HG02840 (cell line): Measurements from ENCODE around the gene CLIC4.

Source experiments
- ATAC-seq: cut with Tn5 transposase; IDR thresholded peaks from one replicate; pipeline ENCODE4 v1.9.1; 2021; ENCODE audit warnings: mild to moderate bottlenecking, moderate library complexity, moderate number of reproducible peaks; ENCODE audit not compliant: unreplicated experiment, low FRiP score

The CLIC4 gene

DNA sequence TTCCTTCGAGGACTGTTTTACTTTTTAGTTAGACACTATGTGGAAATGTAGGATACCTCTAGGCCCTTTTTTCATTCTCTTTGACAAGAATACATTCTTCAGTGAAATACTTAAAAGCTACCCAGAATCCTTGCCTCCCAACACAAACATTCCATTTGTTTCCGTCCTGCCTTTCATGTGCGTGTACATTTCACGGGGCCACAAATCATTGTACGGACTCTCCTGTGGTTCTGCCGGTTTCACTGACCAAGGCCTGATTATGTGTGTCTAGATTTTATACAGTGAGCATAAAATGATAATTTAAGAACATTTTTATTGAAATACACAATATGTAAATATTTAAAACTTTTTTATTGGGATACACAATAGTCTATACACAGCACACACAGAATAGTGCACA is 108.4 kb downstream of the CLIC4 start:
- no peak for ATAC-seq

DNA sequence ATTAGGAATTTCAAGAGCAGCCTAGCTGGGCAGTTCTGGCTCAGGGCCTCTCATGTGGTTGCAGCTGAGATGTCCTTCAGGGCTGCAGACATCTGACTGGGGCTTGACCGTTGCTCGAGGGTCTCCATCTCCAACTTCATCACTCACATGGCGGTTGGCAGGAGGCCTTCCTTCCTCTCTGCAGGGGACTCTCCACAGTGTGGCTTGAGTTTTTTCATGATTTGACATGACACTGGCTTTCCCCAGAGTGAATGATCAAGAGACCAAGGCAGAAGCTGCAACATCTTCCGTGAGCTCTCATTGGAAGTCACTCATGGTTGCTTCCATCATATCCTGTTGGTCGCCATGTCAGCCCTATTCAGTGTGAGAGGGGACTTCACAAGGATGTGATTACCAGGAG is 110.2 kb downstream of the CLIC4 start:
- ATAC-seq: no peak

DNA sequence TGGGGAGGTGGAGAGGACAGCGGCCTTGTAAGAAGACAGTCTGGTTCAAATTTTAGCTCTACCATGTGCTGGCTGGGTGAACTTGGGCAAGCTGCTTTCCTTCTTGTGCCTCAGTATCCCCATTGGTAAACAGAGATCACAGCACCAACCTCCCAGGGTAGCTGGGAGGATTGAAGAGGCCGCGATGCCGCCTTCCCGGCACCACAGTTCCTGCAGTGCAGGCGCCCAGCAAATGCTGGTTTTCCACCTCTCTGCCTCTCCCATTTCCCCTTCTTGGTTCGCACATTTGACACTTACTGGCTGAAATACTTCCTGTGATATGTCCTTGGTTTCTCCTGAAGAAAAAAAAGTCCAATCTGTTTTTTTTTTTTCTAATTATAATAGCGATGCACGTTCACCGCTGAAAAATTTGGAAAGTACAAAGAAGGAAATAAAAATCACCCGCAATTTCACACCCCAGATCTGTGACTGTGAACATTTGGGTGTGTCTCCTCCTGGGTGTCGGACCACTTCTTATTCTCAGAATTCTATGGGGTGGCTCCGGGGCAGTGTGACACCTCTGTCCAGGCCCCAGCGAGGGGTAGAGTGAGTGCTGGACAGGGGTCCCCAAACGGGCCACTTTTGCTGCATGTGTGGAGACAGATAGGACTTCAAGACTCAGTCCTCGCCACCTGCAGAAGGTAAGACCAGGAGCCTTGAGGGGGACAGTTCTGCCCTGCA is 111.7 kb downstream of the CLIC4 start:
- no peak for ATAC-seq

DNA sequence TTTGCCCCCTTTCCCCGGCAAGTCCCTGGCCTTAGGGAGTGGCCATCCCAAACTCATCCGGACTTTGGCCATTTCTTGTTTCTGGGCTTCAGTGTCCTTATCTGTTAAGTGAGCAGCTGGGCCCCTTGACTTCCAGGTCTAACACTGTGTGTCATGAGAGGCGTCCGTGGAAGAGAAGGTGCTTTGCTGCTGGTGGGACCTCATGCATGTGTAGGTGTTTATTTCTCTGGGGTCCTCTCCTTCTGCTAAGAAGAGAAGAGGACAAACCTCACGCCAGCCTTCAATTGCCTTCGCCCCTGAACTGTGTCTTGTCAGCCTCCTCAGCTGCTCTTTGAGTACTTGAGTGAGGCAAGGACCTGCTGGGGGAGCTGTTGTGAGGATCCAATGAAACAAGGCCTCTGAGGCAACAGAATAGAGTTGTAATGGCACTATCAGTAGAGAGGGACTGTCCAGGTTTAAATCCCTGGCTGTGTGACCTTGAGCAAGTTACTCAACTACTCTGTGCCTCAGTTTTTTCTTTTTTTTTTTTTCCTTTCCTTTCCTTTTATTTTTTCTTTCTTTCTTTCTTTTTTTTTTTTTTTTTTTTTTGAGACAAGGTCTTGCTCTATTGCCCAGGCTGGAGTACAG is 112.4 kb downstream of the CLIC4 start:
- ATAC-seq: no peak

DNA sequence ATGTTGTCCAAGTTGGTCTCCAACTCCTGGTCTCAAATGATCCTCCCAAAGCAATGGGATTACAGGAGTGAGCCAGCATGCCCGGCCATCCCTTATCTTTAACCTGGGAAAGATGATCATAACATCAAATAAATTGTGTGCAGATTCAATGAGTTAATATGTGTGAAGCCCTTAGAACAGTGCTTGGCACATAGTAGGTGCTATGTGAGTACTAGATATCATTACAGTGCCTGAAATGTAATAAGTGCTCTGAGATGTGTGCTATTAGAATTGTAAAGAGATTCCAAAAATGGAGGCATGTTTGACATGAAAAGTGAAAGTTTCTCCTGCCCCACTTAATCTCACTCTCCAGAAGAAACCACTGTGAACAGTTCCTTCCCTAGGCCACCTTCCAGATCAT is 113.0 kb downstream of the CLIC4 start:
- ATAC-seq: no peak

DNA sequence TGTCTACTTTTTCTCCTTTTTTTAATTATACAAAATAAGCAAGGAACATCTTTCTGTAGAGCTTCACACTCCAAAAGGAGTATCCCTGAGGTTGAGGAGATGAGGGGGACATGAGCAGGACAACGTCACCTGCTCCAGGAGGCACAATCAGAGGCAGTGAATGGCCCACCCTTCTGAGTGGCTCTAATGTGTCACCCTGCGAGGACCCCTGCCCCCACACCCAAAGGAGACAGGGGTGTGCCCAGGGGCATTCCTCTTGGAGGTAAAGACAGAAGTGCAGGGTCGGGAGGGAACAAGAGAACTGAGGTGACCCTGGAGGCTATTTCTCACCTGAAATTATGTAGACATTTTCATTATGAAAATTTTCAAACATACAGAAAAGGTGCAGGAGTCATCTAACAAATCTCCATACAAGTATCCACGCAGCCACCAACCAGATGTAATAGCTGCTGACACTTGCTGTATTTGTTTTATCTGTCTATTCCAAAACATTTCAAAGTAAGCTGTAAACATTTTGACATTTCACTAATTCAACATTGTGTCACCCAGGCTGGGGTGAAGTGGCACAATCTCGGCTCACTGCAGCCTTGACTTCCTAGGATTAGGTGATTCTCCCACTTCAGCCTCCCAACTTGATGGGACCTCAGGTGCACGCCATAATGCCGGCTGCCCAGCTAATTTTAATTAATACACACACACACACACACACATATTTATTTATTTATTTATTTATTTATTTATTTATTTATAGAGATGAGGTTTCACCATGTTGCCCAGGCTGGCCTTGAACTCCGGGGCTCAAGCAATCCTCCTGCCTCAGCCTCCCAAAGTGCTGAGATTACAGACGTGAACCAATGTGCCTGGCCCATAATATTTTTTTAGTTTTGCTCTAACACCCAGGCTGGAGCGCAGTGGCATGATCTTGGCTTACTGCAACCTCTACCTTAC is 114.1 kb downstream of the CLIC4 start:
- no peak for ATAC-seq

DNA sequence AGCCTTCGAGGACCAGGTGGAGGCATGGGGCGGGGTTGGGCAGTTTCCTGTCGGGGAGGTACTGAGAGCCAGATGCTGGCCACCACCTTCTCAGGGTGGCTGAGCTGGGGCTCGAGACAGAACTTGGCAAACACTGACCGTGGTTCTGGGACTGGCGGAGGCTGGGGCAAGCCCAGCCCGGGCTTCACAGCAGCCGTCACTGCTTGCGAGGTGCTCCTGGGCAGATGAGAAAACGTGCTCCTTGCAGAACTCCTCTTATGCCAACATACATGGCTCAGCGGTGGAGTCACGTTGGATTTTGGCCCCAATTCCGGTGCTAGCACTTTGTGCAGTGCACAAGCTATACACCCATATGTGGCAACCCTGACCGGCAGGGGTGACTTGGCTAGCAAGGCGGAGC is 115.6 kb downstream of the CLIC4 start:
- no peak for ATAC-seq

DNA sequence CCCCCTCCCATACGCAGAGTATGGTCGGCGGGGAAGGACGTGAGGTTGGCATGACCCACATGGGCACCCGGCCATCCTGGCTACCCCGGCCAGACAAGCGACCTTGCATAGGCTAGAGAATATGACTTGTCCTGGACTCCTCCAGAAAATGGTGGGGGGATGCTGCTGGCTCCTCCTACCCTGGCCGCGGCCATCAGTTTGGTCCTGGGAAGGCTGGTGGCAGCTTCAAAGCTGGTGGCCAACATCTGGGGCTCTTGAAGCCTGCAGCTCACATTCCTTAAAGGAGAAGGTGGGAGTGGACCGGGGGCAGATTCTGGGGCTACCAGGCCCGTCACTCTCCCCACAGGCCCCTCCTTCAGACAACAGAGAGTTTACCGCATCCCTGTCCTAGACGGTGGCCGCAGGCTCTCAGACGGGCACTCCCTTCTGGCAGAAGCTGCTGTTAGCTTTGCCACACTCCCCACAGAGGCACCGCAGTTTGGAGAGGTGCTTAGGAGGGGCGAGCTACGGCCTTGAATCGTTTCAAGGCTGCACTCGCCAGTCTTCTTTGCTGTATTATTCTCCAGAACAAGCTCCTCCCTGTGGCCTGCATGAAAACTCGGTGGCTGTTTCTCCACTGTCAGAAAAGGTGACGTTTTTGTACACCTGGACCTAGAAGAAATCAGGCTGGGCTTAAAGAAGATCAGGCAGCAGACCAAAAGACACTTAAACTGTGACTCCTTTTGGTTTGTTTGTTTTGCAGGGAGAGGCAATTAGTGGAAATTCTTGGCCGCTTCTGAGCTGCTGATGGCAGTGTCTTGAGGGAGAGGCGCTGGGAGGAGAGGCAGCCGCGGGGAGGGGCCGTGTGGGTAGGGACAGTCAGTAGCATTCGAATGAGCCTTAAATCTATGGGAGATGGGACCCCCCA is 116.8 kb downstream of the CLIC4 start:
- no peak for ATAC-seq

DNA sequence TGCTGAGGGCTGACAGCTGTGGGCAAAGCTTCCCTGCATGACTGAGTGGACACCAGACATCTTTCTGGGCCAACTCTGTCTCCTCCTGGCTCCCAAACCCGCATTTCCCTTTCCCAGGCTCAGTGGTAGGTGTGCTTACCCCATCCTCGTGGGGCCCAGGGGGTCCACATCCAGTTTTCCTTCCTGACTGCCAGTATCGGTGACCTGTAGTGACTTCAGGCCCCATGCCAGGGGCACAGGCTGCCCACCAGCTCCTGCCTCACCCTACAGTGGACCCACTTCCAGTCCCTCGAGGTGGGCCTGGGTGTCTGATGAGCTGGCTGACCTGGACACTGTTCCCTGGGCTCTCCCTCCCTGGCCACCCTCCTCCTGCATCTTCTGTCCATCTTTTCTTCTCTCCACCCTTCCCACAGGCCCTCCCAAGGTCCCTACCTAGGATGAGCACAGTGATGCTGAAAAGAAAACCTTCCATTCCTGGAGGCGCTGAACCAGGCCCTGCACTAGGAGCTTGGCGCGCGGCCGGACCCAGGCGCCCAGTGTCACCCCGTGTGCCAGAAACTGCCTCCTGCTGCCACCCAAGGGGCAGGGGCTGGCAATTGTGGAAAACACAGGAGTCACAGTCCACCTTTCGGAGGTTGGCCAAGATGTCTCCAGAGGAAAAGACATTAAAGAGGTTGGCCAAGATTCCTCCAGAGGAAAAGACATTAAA is 117.7 kb downstream of the CLIC4 start:
- no peak for ATAC-seq

DNA sequence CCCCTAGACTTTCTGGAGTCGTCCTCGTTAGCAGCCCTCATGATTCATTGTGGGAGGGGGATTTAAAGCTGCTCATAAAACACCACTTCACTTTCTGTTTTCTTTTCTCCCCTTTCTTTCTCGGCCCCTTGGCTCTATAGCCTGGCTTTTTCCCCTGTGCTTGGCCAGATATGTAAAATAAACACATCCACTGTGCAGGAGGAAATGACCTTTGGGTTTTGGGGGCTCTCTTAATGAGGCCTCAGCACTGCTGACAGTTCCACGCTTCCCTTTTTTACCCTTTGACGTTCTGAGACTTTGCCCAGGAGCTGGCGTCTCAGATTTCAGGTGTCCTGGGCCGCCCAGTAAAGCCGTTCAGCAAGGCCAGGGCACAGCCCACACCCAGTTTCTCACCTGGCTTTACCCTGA is 119.1 kb downstream of the CLIC4 start:
- no peak for ATAC-seq

DNA sequence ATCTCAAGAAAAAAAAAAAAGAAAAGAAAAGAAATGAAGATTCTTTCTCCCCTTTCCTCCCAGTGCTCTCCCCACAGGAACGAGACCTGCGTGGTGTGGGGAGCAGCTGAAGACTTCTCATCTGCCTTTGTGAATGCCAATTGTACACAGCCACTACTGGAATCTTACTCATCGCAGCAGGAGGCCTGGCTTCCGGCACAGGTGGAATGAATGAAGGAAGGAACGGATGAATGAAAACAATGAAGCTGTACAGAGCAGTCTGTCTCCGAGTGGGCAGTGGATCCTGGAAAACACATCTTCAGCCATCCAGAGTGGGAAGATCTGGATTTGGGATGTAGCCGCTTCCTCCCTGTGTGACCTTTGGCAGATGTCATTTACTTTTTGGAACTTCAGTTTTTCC is 119.9 kb downstream of the CLIC4 start:
- no peak for ATAC-seq

DNA sequence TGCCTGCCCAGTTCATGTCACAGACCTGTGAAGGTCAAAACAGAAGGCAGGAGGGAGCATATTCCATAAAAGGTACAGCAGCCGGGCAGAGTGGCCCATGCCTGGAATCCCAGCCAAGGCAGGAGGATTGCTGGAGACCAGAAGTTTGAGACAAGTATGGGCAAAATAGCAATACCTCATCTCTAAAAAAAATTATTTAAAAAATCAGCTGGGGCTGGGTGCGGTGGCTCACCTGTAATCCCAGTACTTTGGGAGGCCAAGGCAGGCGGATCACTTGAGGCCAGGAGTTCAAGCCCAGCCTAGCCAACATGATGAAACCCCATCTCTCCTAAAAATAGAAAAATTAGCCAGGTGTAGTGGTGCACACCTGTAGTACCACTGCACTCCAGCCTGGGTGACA is 120.3 kb downstream of the CLIC4 start:
- no peak for ATAC-seq

DNA sequence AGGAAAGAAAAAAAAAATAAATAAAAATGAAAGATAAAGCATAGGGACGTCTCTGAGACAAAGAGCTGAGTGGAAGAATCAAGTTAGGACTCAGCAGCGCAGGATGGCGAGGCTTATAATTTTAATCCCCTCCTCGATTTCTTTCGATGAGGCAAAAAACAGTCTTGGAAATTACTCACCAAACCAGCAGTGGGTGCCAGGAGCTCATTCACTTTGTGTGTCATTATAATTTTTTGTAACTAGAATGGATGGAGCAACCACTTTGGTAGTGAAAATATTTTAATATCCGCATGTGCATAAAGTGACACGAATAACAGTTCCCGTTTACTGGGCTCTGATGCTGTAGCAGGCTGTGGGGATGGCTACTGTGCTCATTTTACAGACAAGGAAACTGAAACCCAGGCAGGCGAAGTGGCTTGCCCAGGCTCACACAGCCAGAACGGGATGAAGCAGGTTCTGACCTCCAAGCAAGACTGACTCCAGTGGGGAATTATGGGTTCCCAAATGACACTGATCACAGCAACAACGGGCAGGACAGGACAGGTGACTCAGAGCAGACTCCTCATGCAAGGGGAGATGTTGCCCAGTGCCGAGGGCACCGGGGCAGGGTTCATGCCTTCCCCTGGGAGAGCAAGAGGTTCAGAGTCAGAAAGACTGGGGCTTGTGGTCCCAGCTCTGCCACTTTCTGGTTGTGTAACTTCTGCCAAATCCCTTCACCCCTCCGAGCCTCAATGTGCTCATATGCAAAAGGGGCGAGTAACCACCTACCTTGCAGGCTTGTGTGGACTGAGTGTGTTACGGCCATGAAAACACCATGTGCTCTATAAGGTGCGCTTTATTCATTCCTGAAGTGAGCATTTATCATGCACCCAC is 121.2 kb downstream of the CLIC4 start:
- no peak for ATAC-seq

DNA sequence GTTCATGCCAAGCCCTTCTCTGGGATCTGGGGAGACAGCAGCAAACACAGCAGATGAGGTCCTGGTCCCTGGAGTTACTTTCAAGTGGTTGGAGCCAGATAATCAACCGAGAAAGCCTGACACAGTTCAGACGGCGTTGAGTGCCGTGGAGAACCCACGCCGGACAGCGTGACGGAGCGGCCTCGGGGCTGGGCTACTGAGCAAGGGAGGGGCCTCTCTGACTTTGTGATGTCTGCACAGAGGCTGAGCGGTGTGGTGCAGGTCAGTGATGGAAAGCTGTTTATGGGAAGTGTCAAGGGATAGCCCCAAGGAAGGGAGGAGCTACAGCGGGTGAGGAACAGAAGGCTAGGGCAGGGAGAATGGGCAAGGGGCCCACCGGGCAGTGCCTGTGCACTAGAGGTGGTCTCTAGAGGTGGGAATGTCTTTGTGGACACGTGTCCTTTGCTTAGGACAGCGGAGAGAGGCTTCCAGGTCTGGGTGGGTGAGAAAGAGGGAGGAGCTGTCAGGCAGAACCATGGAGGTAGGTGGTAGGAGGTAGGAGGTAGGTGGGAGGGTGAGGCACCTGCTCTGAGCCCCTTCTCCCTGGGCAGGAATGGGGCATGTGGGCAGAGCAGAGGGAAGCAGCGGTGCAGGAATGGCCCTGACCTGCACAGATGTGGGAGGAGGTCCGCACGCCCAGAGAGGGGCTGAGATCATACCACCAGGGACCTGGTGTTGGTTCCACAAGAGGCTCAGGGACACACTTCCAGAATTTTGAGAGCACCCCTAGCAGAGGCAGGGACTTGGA is 122.0 kb downstream of the CLIC4 start:
- ATAC-seq: no peak

DNA sequence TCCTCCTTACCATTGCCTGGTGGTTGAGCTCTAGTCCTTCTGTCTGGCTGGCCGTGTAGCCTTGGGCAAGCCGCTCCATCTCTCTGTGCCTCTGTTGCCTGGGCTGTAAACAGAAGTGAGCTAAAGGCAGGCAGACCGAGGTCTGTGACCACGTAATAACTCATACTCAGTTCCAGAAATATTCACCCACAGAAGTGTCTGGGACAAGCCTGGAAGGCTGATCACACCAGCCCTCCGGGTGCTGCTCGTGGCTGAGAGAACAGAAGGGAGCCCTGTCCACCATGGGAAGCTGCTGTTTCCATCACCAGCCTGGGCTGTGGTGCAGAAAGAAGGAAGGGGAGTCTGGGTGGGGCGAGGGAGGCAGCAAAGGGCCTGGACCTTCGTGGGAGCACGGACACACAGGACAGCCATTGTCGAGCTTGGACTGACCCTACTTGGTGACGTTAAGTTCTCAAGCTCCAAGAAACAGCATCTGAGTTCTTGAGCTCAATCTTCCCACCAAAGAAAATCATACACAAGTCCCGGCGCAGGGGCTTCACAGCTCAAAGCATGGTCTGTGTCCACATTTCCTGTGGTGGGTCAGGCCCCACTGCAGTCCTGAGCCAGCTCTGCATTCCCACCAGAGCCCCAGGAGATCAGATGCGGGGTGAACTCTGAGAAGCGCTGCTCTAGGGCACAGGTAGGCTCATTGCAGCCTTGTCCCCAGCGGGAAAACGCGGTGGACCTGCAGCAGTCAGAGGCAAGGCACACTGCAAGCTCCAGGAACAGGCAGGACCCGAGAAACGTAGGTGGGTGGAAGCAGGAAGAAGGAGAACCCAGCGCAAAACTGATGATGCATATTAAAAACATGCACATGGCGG is 123.0 kb downstream of the CLIC4 start:
- ATAC-seq: no peak

DNA sequence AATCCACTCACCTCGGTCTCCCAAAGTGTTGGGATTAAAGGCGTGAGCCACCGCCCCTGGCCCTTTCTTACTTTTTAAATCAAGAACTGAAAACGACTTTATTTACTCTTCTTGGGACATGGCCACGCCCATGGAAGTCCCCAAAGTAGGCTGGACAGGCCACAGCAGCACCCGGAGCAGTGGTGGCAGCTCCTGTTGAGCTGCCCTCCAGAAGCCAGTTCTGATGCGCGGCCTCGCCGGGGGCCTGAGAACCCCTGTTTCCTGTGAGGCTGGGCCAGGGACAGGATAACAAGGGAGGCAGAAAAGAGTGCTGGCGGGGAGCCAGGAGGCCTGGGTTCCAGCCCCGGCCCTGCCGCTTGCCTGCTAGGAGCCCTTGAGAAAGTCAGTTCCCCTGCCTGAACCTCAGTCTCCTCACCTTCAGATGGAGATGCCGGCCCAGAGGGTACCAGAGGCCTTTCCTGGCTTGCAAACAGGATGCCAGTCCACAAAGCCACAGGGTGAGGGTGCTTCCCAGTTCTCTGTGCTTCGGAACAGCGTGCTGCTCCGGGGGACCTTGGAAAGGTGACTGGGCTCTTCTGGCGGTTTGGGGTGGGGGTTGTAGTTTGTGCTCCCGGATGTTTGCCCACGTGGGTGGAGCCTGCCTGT is 125.4 kb downstream of the CLIC4 start:
- ATAC-seq: no peak
